HK-2 (cell line): Measurements from ENCODE around the gene TOMT.

Experiments used
- DNase-seq: peaks from one replicate; pipeline ENCODE4 v3.0.0-alpha.2; 2018; ENCODE audit not compliant: unreplicated experiment

TOMT gene

DNA sequence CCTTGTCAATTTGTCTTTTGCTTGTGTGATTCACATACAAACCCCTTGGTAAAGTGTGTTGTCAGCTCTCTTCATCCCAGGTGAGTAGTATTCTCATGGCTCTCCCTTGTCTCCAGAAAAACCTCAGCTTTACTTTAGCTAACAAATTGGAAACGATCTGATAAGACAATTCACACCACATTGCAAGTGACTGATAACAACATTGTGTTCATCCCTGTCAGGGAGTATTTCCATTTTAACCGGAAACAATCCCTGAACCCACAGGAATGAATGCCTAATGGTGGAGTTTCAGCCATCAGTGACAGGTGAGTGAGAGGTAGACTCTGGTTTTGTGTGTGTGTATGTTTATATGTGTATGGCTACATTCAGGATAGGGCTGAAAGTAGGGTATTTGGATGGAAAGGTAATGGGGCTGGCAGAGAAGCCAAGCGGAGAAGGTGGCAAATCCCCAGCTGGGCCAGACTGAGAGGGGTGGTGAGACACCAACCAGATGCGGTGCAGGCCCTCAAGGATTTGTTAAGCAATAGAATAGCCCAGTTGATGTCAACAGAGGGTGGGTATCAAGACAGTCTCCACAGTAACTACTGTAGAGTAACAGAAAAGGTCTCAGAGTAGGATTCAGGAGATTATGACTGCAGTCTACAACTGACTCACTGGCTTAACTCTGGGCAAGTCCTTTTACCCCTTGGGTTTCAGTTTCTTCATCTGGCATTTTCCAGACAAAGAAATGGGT, 17.5 kb upstream of the TOMT start:
- DNase-seq = no peak

DNA sequence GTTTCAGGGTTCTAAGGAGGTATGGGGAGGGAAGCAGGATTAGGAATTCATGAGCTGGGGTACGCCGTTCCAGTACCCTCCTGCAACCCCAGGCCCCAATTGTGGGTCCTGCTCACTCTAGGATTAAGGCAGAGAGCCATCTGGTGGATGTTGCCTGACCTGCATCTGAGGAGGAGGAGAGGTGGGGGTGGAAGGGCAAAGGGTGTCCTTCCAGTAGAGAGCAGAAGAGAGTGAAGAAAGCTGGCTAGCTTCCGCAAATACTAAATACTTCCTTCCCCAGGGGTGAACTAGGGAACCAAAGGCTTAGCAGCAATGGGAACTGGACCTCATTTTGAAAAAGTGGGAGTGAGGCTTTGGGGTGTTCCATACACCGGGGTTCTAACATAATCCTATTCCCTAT, 14.4 kb upstream of the TOMT start:
- DNase-seq = no peak

DNA sequence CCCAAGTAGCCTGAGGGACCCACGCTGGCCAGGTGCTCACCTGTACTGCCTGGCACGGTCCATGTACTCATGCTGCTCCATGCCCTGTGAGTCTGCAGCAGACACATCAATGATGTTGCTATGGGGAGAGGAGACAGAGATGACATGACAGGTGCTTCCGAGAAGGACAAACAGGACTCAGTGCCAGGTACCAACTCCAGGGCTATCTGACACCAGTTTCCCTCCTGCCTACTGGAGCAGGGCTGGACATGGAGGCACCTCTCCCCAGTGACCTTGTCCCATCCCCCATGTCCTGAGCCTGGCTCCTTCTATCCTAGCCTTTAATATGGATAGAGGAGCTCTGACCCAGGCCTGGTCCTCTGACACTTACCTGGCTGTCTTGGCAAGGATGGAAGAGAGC, 7.0 kb upstream of the TOMT start:
- DNase-seq = no peak

DNA sequence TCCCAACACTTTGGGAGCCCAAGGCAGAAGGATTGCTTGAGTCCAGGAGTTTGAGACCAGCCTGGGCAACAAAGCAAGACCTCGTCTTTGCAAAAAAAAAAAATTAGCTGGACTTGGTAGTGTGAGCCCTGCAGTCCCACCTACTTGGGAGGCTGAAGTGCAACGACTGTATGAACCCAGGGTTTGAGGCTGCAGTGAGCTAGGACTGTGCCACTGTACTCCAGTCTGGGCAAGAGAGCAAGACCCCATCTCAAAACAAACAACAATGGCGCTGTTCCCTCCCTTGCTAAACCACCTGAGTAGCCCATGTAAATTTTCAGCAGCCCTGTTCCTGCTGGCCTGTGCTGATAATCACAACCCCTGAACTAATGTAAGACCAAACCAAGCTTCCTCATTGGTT, 5.7 kb upstream of the TOMT start:
- no peak for DNase-seq

DNA sequence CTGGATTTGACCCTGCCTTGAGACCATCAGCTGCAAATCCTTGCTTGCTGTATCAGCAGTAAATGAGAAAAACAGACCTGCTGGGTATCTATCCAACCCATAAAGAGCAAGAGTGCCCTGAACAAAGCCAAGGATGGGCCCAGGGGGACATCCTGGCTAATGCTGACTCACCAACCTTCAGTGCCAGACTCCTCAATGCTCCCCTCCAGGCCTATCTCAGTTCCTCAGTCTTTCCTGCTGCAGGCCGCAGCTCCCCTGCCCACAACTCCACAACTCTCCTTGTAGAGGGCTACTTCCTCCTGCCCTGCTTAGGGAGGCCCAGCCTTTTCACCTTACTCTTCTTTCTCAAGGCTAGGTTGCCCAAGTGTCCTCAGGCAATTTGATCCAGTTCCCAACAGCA, 5.3 kb upstream of the TOMT start:
- DNase-seq = no peak

DNA sequence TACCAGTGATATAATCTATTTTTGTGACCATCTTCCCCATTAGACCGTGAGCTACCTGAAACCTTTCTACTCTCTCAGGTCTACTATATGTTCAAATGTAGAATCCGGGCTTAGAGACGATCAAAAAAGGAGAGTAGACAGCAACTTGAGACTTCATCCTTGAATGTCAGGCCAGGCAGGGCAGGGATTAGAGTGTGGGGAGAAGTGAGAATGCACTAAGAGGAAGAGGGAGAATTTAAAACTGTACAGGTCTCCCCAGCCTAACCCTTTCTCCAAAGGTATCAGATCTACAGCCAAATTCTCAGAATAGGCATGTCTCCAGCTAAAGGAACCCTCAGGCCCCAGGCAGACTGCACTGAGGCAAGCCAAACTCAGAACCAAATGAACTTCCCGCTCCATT, 3.6 kb upstream of the TOMT start:
- no peak for DNase-seq

DNA sequence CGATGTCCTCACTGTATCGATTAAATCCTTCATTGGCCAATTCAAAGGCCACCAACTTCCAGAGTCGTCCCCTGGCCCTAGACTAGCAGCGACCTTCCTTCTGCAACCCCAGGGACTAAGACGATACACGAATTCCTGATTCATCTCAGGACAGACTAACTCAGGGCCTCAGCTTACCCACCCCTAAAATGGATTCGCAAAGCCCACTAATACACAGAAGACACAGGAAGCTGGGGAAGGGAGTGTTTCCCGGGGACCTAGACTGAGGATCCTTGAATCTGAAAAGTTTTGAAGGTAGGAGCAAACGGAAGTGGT, 3.1 kb upstream of the TOMT start:
- no peak for DNase-seq

DNA sequence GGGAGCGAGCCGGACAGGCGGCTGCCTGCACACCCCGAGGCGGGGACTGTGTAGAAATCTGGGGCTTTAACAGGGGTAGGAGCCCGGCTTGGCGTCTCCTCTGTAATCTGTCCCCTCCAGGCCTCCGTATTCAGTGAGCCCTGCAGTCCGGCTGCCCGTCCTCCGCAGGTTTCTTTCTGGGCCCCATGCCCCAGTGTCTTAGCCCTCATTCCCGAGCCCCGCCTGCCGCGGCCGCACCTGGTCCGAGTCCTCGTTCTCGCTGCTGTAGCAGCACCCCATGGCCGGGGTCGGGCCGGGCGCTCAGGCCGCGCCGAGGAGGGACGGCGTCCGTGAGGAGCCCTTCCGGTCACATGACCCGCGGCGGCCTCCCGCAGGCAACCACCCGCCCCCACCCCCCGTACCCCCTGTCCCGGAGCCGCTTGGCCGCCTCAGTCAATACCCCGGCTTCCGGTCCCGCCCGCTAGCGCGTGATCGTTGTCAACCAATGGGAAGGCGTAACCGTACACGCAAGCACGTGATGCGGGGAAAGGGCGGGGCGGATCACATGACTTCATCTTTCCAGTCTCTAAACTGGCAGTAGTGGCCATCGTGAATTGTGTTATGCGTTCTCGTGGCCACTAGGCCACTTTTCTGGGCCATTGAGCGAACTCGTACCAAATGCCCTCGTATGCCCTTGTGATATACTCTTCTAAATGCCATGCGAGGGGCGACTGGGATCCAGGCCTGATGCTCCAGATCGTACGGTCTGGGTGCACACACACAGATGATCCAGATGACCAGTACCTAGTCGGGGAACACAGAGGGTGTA, 2.6 kb upstream of the TOMT start, which contains the start of gene LAMTOR1:
Gene LAMTOR1, minus strand, starts transcription at position 352 of the 808 bp plus-strand sequence. Its CDS starts 73 bp downstream, at position 279.
- peak; percentile 96 for DNase-seq

DNA sequence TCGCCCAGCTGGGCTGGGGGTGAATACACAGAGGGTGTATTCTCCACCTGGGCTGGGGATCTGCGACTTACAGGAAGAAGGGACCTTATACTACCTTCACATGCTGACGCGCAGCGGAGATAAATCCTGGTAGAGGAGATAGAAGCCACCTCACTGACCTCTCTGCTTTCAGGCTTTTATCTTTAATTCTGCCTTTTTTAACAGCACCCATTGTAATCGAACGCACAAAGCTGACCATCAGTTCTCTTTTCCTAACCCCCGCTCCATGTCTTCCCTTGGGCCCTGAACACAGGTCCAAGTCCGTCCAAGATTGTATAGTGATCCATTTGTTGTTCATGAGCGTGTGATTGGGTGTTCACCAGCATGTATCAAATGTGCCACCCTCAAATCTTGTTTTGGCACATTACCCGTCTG, 2.0 kb upstream of the TOMT start:
- no peak for DNase-seq

DNA sequence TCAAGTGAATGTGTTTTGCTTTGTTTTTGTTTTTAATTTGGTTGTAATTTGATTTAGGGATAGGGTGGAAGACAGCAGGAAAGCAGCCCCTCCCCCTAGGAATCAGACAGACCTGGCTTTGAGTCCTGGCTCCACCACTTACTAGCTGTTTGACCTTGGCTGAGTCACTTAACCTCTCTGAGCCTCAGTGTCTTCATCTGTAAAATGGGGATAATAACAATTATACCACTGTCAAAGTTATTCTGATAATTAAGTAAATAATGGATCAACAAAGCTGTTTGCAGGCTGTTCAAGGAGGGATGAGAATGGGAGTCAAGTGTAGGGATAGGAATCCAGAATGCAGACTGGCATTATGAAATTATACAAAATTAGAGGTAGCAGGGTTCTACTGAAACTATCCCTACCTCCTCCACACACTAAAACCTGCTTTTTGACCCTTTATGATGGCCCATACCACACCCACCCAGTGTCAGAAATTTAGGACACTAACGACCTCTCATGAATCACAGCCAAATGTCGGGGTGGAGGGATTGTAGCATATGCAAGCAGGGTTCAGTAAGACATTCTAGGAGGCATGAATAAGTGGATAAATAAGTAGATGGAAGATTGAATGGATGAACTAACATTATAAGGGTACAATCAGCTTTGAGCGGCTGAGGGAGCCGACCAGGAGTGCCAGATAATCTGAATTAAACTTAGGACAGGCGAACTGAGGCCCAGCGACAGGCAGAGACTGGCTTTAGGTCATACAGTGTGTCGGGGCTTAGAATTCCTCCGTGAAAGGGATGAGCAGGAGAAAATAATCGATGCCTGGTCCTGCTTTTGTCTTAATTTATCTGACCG, 5.8 kb downstream of the TOMT start:
- DNase-seq = no peak

DNA sequence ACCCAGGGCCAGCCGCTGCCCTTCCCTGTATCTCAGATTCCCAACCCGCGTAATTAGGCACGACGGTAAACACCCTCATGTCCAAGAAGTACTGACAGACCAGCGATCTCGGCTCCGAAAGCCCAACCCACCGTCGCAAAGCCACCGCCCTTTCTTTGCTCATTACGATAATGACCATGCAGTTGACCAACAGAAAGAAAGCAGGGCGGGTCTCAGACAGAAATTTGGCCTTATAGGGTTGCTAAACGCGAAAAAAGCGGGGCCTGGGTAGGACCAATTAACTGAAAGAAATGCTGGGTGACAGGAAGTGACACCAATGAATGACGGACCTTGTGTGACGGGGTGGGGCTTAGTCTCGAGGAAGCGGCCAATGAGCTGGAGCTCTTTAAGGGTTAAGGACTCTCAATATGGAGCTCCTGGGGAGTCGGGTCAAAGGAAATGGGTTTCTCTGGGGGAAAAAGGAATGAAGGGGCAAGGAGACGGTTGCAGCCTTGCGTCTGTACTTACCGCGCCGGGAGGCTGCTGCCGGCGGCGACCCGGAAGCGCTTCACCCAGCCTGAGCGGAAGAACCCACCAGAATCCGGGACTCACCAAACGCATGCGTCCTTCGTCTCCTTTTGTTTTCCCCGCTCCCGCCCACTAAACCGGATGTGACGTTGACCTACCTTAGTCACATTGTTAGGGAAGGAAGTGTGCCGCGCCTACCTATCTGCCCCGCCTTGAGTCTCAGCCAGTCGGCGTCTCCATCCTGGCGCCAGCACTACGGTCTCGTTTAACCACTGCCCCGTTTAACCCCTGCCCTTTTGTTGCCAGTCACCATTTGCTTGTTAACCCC, 6.6 kb downstream of the TOMT start, which contains the start of gene ANAPC15:
Gene ANAPC15, minus strand, starts transcription at position 553 of the 835 bp plus-strand sequence. CDS start 1,419 bp downstream, outside the sequence.
- DNase-seq = peak; percentile 90

DNA sequence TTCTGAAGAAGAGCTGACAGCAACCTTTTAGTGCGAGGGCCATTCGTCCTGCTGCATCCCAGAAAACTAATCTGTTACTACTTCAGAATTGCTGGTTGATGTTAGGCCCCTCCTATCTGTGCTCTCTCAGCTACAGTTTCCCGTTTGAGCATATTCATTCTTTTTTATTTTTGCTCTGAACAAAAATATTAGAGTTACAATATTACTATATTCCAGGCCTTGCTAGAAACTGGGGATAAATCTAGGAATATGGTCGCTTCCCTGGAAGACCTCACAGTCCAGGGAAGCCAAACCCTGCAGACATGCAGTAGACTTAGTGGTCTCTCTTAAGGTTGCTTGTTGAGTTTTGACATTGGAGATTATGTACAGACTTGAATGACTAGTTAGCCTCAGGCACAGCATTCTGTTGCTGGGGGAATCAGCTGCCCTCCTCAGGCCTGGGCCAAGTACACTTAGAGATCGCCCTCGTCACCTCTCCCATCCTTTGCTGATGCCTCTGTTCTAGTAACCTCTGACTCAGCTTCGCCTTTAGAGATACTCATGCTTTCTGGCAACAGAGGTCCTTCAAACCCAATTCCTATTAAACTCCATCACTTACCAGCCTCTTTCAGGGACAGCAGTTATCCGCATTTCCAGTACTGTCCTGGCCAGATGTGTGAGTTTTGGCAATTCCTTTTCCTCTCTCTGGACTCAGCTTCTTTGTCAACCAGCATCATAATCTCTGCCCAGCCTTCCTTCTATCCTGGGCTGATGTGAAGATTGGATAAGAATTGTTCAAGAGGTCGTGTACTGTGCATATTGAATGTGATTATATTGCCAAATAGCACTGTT, 7.5 kb downstream of the TOMT start:
- DNase-seq = peak; percentile 14

DNA sequence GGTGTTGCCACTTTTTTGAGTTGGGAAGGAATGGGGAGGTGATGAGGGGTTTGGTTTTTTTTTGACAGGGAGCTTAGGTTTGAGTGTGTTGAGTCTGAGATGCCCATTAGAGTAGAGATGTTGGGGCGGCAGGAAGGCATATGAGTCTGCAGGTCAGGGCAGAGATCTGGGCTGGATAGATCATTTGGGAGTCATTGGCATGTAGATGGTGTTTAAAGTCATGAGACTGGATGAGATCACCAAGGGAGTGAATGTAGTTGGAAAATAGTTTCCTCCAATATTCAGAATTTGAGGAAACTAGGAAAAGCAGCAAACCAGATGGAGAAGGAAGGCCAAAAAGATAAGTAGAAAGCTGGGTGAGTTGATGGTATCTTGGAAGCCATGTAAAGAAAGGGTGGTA, 8.8 kb downstream of the TOMT start:
- no peak for DNase-seq

DNA sequence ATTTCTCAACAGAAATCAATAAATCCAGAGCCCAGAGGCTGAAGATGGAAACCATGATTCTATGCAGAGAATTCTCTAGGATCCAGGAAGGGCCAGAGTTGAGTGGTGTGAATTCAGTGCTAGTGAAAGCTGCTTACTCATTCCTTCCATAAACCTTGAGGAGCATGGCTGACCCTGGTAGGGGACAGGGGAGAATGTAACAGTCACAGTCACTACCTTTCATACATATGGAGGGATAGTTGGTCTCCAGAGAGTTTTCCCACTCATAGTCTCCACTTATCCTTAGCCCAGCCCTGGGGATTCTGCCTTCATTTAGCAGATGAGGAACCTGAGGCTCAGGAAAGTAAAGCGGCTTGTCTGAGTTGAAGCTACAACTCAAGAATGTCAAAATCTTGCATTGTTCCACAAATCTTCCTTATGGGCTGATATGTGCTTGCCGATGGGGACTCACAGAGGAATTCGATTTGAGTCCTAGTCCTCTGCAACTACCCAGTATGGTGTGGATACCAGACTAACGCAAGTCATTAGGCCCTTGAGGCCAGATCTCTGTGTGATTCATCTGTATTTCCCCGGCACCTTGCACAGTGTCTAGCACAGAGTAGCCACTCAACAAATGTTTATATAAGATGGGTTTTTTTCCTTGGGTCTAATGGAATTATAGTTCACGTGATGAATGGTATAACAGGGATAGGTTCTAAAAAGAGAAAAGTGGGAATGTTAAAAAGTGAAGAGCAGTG, 10.5 kb downstream of the TOMT start:
- no peak for DNase-seq

DNA sequence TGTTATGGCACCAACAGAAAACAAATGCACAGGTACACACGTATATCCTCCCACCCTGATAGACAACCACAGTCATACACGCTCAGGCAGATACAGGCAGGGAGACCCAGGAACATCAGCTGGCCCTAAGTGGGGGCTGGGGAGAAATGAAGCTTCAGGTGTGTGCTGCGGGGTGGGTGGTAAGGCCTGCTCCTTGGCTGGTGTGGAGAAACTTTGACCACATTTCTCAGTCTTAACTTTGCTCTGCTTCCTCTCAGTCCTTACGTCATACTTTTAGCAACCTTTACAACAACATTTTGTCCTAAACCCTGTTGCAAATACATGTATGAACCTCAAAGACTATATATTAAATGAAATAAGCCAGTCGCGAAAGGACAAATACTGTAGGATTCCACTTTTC, 13.5 kb downstream of the TOMT start:
- no peak for DNase-seq

DNA sequence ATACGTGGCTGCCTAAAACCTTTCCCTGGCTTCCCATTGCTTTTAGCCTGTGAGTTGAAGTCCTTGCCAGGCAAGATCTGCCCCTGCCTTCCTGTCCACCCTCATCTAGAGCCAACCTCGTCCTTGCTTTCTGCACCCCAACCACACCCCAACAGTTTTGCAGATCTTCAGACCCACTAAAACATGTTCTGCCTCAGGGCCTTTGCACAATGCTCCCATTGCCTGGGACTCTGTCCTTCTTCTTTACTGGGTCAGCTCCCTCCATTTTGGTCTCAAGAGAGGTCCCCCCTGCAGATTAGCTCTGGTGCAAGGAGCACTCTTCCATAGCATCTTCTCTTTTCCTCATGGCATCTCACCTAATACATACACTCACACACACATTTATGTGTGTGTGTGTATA, 15.2 kb downstream of the TOMT start:
- DNase-seq = no peak

DNA sequence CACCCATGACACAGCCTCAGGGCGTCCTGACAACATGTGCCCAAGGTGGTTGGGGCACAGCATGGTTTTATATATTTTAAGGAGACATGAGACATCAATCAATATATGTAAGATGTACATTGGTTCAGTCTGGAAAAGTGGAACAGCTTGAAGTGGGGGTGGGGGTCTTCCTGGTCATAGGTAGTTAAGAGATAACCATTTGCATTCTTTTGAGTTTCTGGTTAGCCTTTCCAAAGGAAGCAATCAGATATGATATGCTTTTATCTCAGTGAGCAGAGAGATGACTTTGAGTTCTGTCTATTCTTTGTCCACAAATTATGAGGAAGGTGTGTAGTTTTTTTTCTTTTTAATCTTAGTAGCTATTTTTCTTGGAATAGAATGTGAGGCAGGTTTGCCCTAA, 16.9 kb downstream of the TOMT start:
- DNase-seq = no peak

DNA sequence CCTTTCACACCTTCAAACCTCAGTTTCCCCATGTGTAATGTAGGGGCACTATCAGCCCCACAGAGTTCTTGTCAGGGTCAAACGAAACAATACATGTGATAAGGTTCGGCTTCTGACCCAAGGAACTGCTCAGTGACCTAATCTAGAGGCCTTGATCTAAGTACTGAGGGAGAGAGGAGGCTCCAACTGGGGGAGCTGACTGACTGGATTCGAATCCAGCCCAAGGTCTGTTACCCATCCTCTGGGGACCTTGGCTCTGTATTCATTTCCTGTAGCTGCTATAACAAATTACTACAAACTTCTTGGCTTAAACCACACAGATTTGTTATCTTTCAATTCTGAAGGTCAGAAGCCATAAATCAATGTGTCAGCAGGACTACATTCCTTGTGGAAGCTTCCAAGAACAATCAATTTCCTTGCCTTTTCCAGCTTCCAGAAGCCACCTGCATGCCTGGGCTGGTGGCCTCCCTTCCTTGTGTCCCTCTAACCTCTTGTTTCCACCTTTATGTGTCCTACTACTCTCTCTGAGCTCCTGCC, 17.5 kb downstream of the TOMT start:
- no peak for DNase-seq

DNA sequence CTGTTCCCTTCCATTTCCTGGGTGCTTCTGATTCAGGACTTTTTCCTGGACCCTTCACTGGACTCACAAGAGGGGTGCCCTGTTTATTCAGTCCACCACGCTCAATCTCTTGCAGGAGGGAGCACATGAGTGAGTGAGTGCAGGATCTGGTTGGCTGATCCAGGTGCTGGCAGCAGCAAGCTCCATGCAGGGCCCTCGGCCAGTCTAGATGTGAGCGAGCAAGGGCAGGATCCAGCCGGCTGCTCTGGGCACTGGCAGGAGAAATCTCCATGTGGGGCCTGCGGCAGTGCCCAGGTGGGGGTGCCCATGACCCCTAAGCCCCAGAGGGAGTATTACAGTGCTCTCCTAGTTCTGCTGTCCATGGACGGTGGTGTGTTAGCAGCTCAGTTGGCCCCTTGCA, 18.3 kb downstream of the TOMT start:
- no peak for DNase-seq

DNA sequence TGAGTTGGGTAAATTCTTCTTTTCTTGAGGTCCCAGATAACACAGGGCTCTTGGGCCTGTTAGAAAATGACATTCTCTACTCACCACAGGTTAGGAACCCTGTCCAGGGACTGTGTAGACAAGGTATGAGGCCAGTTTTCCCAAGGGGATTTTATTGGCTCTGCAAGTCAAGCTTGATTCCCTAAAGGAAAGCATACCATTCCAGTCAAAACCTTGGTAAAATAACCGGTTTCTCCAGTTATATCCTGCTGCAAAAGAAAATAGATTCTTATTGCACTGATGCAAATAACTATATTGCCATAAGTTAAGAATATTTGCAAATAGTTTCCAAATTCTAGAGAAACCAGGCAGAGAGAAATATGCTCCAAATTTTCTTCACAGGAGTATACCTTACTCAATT, 20.2 kb downstream of the TOMT start:
- no peak for DNase-seq
